GM21528 (cell line): ENCODE results near the gene HNMT.
"Not testable (repeated sequence)": the region's sequence is repeated elsewhere in the genome, so short reads cannot be mapped to it uniquely, and the experiment has no call there.

Experiments used
- ATAC-seq: cut with Tn5 transposase; IDR thresholded peaks from one replicate; pipeline ENCODE4 v1.9.1; 2021; ENCODE audit warnings: mild to moderate bottlenecking, moderate library complexity; ENCODE audit not compliant: unreplicated experiment, low FRiP score

The HNMT gene

GRCh38 chr2:137964066-137964858 lies at the start of gene HNMT:
HNMT (plus strand) TSS chr2:137964473; CDS start chr2:137964492, 19 bp downstream.
- ATAC-seq: no peak

- no peak for ATAC-seq
These were observed 43.0 kb upstream of the HNMT start for GRCh38 chr2:137921105-137921880.

GRCh38 chr2:137922171-137922570 lies 42.1 kb upstream of the HNMT start:
- ATAC-seq: not testable (repeated sequence)

GRCh38 chr2:137924019-137924418 lies 40.3 kb upstream of the HNMT start:
- no peak for ATAC-seq

- no peak for ATAC-seq
These were observed 38.7 kb upstream of the HNMT start for GRCh38 chr2:137925599-137925998.

- no peak for ATAC-seq
These were observed 36.4 kb upstream of the HNMT start for GRCh38 chr2:137927846-137928245.

- ATAC-seq: no peak
These were observed 35.4 kb upstream of the HNMT start for GRCh38 chr2:137928547-137929518.

- ATAC-seq: no peak
These were observed 34.8 kb upstream of the HNMT start for GRCh38 chr2:137929519-137929916.

- no peak for ATAC-seq
These were observed 34.1 kb upstream of the HNMT start for GRCh38 chr2:137930146-137930545.

- no peak for ATAC-seq
These were observed 28.7 kb upstream of the HNMT start for GRCh38 chr2:137935591-137935990.

- no peak for ATAC-seq
These were observed 27.0 kb upstream of the HNMT start for GRCh38 chr2:137937246-137937645.

GRCh38 chr2:137937778-137938177 lies 26.5 kb upstream of the HNMT start:
- ATAC-seq: no peak

GRCh38 chr2:137938204-137938603 lies 26.1 kb upstream of the HNMT start:
- ATAC-seq: no peak

GRCh38 chr2:137939026-137939425 lies 25.2 kb upstream of the HNMT start:
- ATAC-seq: no peak

- ATAC-seq: no peak
These were observed 24.1 kb upstream of the HNMT start for GRCh38 chr2:137940154-137940553.

GRCh38 chr2:137942037-137942832 lies 22.0 kb upstream of the HNMT start:
- no peak for ATAC-seq

- ATAC-seq: no peak
These were observed 21.2 kb upstream of the HNMT start for GRCh38 chr2:137942833-137943677.

- no peak for ATAC-seq
These were observed 20.5 kb upstream of the HNMT start for GRCh38 chr2:137943678-137944347.
